ENCODE results near the gene ZNF18. TPM values are rescaled to one million over a fixed set of nuclear protein-coding genes. Genes with fewer than 3 reads are reported as not detected.

Gene ZNF18
- total RNA-seq, 2 experiments from 2014 or later: 9.1 TPM

DNA sequence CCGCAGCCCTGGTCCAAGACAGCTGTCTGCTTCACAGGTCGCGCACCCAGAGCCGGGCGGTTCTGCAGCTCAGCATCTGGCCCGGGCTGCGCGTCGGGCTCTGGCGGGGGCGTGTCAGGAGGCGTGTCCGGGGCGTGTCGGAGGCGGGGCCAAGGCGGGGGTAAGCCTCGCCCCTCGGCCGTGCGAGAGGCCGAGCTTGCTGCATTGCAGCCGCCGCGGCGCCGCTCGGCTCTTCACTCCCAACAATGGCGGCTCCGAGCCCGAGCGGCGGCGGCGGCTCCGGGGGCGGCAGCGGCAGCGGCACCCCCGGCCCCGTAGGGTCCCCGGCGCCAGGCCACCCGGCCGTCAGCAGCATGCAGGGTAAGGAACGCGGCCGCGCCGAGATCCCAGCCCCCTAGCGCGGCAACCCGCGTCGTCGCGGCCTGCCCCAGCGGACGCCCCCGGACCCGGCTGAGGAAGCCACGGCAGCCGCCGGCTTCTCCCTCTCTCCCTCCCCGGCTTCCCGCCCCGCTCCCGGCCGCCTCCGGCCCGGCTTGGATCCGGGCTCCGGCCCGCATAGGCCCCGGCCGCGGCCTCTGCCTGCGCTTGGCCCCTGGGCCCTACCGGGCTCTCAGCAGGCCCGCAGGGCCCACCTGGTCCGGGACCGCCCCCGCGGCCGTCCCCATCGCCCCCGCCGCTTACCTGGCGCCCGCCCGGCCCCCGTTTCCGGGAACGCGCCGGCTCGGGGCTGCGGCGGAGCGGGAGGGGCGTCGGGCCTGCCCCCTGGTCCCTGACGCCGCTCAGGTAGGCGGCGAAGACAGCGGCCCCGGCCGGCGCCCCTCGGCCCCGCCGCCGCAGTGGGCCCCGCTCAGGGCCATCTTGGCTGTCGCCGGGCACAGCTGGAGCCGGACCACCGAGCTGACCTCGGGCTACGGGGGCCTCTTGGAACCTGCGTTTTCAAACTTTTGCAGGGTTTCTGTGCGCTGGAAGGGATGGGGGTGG is 23.7 kb upstream of the ZNF18 start, which contains the start of gene MAP2K4:
TSS of gene MAP2K4 (plus strand) at position 236 of the 981 bp plus-strand sequence. CDS start at position 246, 10 bp downstream.
- ChIA-PET POLR2A (interaction anchor here (0.9 to 4.1 kb wide), 6 partner anchors 11 to 27 kb away, joined by 3 to 39 read pairs (median 4); partner anchors contain the start of gene ZNF18), CTCF (ENCODE audit: unreplicated experiment) (no interaction called here)
- H3K27ac ChIP-seq (ENCODE audit: low read depth, low read length, poor library complexity, severe bottlenecking): peak within 1 kb of the TSS; percentile 51
- no TSS peak for BruUV-seq (replicated peaks)
- peak; percentile 90 for DNase-seq (ENCODE audit: low spot score)
- no peaks in the 10 kb centered on the region for H3K9me3 ChIP-seq (ENCODE audit: low read length)
- H2AFZ ChIP-seq (ENCODE audit: low read length): peak within 1 kb of the TSS; percentile 45
- intact Hi-C loops (cut with micrococcal nuclease; ENCODE audit: unreplicated experiment): loop anchor here (2.0 kb wide), 1 partner anchor 24 kb away; the partner anchor contains the start of gene ZNF18
- peak within 1 kb of the TSS; percentile 92 for H3K4me3 ChIP-seq (ENCODE audit: low read depth, low read length, poor library complexity, severe bottlenecking)
- H3K9me2 ChIP-seq (ENCODE audit: insufficient read depth, low read length): no peaks in the 10 kb centered on the region
- no peaks in the 10 kb centered on the region for H3K36me3 ChIP-seq (ENCODE audit: insufficient read depth, low read length)
- peaks cover 33% of the 10 kb centered on the region; the same call in 1 of the 2 replicates for H3K79me2 ChIP-seq (ENCODE audit: insufficient read depth, low read depth, low read length)
- TF ChIP-seq EZH2phosphoT487 (IDR thresholded peaks at IDR 0.05; ENCODE audit: borderline replicate concordance, low read depth, low read length): no peak
- TF ChIP-seq, protein P1, sequence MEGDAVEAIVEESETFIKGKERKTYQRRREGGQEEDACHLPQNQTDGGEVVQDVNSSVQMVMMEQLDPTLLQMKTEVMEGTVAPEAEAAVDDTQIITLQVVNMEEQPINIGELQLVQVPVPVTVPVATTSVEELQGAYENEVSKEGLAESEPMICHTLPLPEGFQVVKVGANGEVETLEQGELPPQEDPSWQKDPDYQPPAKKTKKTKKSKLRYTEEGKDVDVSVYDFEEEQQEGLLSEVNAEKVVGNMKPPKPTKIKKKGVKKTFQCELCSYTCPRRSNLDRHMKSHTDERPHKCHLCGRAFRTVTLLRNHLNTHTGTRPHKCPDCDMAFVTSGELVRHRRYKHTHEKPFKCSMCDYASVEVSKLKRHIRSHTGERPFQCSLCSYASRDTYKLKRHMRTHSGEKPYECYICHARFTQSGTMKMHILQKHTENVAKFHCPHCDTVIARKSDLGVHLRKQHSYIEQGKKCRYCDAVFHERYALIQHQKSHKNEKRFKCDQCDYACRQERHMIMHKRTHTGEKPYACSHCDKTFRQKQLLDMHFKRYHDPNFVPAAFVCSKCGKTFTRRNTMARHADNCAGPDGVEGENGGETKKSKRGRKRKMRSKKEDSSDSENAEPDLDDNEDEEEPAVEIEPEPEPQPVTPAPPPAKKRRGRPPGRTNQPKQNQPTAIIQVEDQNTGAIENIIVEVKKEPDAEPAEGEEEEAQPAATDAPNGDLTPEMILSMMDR (conservative IDR thresholded peaks at IDR 0.05; ENCODE audit: low read length): no peak
- peak within 1 kb of the TSS; percentile 71 for H3K4me2 ChIP-seq (ENCODE audit: low read length)
- H4K20me1 ChIP-seq (ENCODE audit: insufficient read depth, low read length): peaks cover 17% of the 10 kb centered on the region; the same call in 1 of the 2 replicates
- H3K4me1 ChIP-seq (ENCODE audit: insufficient read depth, low read length, poor library complexity, severe bottlenecking): peaks cover 17% of the 10 kb centered on the region

DNA sequence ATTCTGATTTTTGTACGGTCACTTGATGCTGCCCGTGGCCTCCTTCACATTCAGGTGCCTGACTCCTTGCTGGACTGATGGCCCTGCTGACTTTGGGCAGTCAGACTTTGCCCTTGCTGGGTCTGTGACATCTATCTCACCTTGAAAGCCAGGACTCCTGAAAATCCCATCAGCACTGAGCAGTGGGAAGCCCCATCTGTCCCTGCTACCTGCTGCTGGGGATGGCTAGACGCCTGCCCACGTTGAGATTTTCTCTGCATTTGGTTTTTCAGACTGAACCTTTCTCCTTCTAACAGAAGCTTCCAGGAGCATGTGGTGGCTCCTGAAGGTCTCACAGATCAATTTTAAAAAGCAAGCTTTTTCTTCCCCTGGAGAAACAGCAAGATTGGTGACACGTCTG is 10.2 kb upstream of the ZNF18 start:
- CTCF ChIA-PET (ENCODE audit: unreplicated experiment): no interaction called here

More for the DNA sequence above, 10.2 kb upstream of the ZNF18 start:
- H3K4me1 ChIP-seq (ENCODE audit: insufficient read depth, low read length, poor library complexity, severe bottlenecking): no peaks in the 10 kb centered on the region
- no peak overlapping the region for H3K4me2 ChIP-seq (ENCODE audit: low read length)
- POLR2A ChIA-PET: interaction anchor here (1.5 kb wide), 1 partner anchor 10 kb away, joined by 8 read pairs; the partner anchor contains the start of gene ZNF18
- TF ChIP-seq, protein P1 (conservative IDR thresholded peaks at IDR 0.05; ENCODE audit: low read length): no peak
- TF ChIP-seq EZH2phosphoT487 (IDR thresholded peaks at IDR 0.05; ENCODE audit: borderline replicate concordance, low read depth, low read length): no peak
- intact Hi-C loops (cut with micrococcal nuclease; ENCODE audit: unreplicated experiment): no loop called here
- H3K27ac ChIP-seq (ENCODE audit: low read depth, low read length, poor library complexity, severe bottlenecking): no peak overlapping the region
- H2AFZ ChIP-seq (ENCODE audit: low read length): no peak overlapping the region
- no peaks in the 10 kb centered on the region for H3K79me2 ChIP-seq (ENCODE audit: insufficient read depth, low read depth, low read length)
- BruUV-seq (replicated peaks): no TSS peak
- H3K36me3 ChIP-seq (ENCODE audit: insufficient read depth, low read length): no peaks in the 10 kb centered on the region
- no peaks in the 10 kb centered on the region for H3K9me2 ChIP-seq (ENCODE audit: insufficient read depth, low read length)
- H4K20me1 ChIP-seq (ENCODE audit: insufficient read depth, low read length): no peaks in the 10 kb centered on the region
- H3K9me3 ChIP-seq (ENCODE audit: low read length): no peaks in the 10 kb centered on the region
- no peak for DNase-seq (ENCODE audit: low spot score)
- no peak overlapping the region for H3K4me3 ChIP-seq (ENCODE audit: low read depth, low read length, poor library complexity, severe bottlenecking)
